GF-D8 (cell line): Measurements from ENCODE around the gene IPP.
A peak's percentile ranks its signal among the peaks of the same experiment; 100 is the strongest.
"Not testable (repeated sequence)": the region's sequence is repeated elsewhere in the genome, so short reads cannot be mapped to it uniquely, and the experiment has no call there.

ENCODE experiments used
- DNase-seq: peaks from one replicate; lab custom pipeline; 2025; lab: John Stamatoyannopoulos, UW

IPP gene

GRCh38 chr1:45750298-45751038 lies at the start of gene IPP:
TSS of gene IPP (minus strand) at chr1:45750653. CDS start at chr1:45746411, 4,242 bp downstream.
- peak; percentile 99 for DNase-seq

- no peak for DNase-seq
Observed at GRCh38 chr1:45796946-45797345, 46.5 kb upstream of the IPP start.

GRCh38 chr1:45796381-45796780 lies 45.9 kb upstream of the IPP start:
- DNase-seq: no peak

DNA sequence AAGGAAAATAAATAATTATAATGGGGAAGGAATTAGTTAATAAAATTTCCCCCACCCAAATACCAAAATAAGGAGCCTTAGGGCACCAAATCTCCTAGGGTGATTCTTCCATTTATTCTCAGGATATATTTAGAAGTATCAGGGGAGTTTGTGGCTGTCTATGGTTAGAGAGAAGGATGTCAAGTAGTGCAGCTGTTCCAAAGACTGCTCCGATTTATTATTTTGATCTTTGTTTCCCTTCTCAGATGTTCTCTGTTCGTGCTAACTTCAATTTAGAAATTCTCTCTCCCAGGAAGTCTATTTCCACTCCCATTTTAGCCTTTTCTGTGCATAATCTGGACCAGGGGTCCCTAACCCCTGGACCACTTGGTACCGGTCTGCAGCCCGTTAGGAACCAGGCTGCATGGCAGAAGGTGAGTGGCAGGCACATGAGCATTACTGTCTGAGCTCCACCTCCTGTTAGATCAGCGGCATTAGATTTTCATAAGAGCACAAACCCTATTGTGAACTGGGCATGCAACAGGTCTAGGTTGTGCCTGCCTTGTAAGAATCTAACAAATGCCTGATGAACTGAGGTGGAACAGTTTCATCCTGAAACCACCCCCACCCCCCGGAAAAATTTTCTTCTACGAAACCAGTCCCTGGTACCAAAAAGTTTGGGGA lies 43.6 kb upstream of the IPP start:
- DNase-seq: no peak

DNA sequence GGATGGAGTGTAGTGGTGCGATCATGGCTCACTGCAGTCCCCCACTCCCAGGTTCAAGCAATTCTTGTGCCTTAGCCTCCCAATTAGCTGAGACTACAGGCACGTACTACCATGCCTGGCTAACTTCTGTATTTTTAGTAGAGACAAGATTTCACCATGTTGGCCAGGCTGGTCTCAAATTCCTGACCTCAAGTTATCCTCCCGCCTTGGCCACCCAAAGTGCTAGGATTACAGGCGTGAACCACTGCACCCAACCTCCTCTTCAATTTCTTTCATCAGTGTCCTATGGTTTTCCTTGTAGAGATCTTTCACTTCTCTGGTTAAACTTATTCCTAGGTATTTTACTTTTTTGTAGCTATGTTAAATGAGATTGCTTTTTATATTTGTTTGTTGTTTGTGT lies 42.3 kb upstream of the IPP start:
- DNase-seq: no peak

DNA sequence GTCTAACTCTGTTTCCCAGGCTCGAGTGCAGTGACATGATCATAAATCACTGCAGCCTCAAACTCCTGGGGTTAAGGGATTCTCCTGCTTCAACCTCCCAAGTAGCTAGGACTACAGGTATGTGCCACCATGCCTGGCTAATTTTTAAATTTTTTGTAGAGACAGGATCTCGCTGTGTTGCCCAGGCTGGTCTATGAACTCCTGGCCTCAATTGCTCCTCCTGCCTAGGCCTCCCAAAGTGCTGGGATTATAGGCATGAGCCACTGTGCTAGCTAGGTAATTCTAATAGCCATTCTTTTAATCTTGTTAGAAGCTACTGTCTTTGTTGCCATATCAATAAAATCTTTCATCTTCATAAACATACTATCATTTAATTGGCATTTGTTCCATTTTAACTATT lies 39.1 kb upstream of the IPP start:
- no peak for DNase-seq

- DNase-seq: no peak
Observed at GRCh38 chr1:45787905-45788304, 37.5 kb upstream of the IPP start.

DNA sequence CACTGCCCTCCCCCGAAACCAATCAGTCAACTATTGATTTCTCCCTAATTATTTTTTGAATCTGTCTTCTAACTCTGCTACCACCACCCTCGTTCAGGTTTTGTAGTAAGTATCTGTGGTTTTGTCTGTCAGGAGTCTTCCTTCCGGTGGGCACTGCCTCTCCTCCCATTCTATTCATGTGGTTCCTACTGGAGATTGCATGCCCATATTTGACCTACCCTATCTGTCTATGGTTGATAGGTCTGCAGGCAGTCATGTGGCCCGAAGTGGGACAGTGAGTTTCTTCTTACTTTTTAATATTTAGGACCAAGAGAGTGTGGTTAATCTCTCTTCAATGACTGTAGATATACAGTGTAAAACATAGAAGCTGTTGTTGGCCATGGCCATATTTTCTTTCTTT lies 35.1 kb upstream of the IPP start:
- DNase-seq: peak; percentile 40

- DNase-seq: no peak
Observed at GRCh38 chr1:45775794-45776193, 25.3 kb upstream of the IPP start.

DNA sequence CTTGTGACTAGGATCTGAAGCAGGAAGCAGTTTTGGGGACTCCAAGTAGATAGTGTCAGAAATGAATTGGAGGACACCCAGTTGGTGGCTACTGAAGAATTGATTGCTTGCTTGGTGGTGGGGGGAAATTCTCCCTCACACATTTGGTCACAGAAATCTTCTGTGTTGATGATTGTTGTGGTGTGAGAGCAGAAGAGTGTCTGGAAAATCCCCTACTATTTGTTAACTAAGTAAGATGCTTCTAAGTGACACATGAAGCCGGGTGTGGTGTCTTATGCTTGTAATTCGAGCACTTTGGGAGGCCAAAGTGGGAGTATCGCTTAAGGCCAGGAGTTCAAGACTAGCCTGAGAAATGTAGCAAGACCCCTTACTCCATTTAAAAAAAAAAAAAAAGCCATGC lies 22.5 kb upstream of the IPP start:
- DNase-seq: no peak

- DNase-seq: no peak
Observed at GRCh38 chr1:45769261-45769932, 18.9 kb upstream of the IPP start.

GRCh38 chr1:45767035-45767434 lies 16.6 kb upstream of the IPP start:
- DNase-seq: no peak

GRCh38 chr1:45765999-45766792 lies 15.7 kb upstream of the IPP start:
- no peak for DNase-seq

- no peak for DNase-seq
Observed at GRCh38 chr1:45762291-45762690, 11.8 kb upstream of the IPP start.

- no peak for DNase-seq
Observed at GRCh38 chr1:45755697-45756096, 5.2 kb upstream of the IPP start.

DNA sequence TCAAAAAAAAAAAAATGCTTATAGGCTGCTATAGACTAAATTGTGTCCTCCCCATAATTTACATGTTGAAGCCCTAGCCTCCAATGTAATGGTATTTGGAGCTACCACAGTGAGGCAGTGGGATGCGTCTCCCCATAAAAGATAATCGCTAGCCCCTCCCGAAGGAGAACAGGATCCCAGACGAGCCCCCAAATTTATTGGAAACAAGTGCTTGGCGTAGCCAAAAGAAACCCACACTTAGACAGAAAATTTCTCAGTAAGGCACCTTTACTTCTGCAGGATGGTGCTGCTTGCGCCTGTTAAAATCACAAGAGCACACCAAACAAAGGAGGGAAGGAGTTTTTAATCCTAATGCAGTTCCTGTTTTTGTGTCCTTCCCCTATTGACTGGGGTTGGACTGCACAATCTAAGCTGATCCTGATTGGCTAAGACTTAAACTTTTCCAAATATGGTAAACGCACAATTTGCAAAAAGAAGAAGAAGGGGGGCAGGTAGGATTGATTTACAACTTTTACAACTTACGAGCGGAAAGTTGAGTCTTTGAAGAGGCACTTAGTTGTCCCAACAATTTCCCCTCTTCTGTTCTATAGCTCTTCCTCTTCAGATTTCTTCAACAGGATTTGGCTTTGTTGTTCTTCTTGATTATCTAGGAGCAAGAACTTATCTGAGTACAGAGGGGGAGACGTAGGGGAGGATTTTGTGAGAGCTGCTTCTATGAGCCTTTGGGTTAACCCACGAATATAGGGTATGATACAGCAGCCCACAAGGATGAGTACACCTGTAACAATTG lies 3.0 kb upstream of the IPP start:
- no peak for DNase-seq

GRCh38 chr1:45752441-45753052 lies 2.1 kb upstream of the IPP start:
- no peak for DNase-seq

DNA sequence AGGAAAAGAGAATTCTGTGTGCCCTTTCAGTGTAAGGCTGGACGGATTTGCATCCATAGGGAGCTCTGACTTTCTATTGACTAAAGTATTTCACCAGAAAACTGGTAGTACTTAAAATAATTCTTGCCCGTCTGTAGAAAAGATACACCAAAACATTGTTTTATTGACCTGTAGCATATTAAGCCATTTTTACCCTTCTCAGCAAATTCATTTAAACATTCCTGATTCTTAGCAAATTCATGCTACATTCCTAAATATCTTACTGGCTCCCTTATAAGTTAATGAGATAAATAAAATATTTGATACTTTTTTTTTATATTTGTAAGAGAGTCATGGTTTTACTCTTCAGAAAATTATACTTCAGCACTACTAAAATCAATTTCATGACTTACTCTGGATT lies 1.6 kb upstream of the IPP start:
- no peak for DNase-seq

DNA sequence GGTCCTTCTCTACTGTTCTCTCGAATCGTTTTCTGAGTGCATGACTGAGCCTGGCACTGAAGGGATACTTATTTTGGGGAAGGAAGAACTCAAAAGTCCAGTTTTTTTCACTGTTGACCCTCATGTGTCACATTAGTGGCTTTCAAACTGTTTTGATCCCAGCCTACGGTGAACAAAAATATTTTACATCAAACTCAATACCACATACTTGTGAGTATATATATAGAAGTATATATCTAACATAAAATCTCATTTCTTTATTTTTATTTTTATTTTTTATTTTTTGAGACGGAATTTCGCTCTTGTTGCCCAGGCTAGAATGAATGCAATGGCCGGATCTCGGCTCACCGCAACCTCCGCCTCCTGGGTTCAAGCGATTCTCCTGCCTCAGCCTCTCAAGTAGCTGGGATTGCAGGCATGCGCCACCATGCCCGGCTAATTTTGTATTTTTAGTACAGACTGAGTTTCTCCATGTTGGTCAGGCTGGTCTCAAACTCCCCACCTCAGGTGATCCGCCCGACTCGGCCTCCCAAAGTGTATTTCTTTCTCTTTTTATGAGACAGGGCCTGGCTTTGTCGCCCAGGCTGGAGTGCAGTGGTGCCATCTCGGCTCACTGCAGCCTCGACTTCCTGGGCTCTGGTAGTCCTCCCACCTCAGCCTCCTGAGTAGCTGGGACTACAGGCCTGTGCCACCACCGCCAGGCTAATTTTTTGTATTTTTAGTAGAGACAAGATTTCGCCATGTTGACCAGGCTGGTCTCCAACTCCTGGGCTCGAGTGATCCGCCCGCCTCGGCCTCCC lies 786 bp upstream of the IPP start:
- not testable (repeated sequence) for DNase-seq

DNA sequence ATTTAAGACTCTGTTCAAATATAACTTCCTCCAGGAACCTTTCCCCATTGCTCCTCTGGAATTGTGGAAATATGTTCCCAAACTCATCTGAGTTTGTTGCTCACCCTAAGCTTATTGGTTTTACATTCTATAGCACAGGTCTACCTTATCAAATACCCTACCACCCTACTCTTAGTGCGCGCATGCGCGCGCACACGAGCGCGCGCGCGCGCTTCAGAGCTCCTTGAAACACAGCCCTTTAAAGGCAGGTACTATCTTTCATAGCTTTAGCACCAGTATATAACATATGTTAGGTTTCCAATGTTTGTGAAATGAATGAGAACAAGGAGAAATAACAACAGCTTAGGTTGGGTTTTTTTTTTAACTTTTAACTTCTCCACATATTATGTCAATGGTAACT lies 3.5 kb downstream of the IPP start:
- no peak for DNase-seq
